C4-2B (cell line): ENCODE results near the gene CFAP157.

ENCODE experiments used
- CTCF ChIP-seq: fragments of 450-650 bp; conservative IDR thresholded peaks from 2 replicates; pipeline ENCODE4 v1.5.1; 2017; ENCODE audit warnings: mild to moderate bottlenecking
- ZFX ChIP-seq: fragments of 450-650 bp; IDR thresholded peaks from 2 replicates; pipeline ENCODE4 v1.6.1; 2017

DNA sequence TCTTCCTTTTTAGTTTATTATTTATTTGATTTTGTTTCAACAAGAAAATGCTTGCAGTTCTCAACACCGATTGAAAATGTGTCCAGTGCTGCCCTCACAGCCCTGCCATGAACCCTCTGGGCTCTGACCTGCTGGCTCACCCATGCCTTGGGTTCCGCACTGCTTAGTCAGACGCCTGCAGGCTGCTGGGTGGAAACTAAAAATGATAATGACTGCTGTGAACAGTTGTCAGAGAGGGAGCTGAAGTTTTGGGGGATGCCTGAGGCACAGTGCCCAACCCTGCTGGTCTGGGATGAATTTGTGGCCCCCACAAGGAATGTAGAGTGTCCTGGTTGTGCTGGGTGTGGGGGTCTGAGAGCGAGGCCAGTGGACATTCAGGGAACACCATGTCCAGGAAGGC lies 22.2 kb upstream of the CFAP157 start:
- TF ChIP-seq CTCF (no peak), ZFX (no peak)
